Colonic mucosa (tissue), 4 donors: ENCODE results near the gene ATF7. TPM values are rescaled to one million over a fixed set of nuclear protein-coding genes. Genes with fewer than 3 reads are reported as not detected.
"Not testable (repeated sequence)": the region's sequence is repeated elsewhere in the genome, so short reads cannot be mapped to it uniquely, and the experiment has no call there.

Source experiments
- DNase-seq: peaks from one replicate; pipeline ENCODE4 v3.0.0-alpha.2; 2020
- H3K27ac ChIP-seq: fragments of 200-600 bp; one replicate; pipeline ENCODE4 v1.8.0; 2021
- H3K27me3 ChIP-seq: fragments of 200-600 bp; one replicate; pipeline ENCODE4 v1.8.0; 2021
- H3K36me3 ChIP-seq: fragments of 200-600 bp; one replicate; pipeline ENCODE4 v1.8.0; 2021
- H3K4me1 ChIP-seq: fragments of 200-600 bp; one replicate; pipeline ENCODE4 v1.8.0; 2021; ENCODE audit warnings: mild to moderate bottlenecking
- H3K4me3 ChIP-seq: fragments of 200-600 bp; one replicate; pipeline ENCODE4 v1.8.0; 2021
- H3K9ac ChIP-seq, 2 donors: one replicate each; pipeline ENCODE4 v1.7.0; 2013; ENCODE audit warnings: control low read depth in 2 of 2, low read depth in 2 of 2, low read length in 2 of 2
- H3K9me3 ChIP-seq: fragments of 200-600 bp; one replicate; pipeline ENCODE4 v1.8.0; 2021
- CTCF ChIP-seq: fragments of 200-600 bp; IDR thresholded peaks from one replicate; pipeline ENCODE4 v1.8.0; 2022; ENCODE audit warnings: antibody characterized with exemption, mild to moderate bottlenecking
- intact Hi-C: fragments of 100-400 bp; cut with DNase I; formaldehyde crosslinking; loops from one replicate; pipeline ENCODE4 v1.14.1; 2022
- total RNA-seq, 2 donors: library from RNA; stranded (reverse); fragmentation: NEBNext Ultra II Directional in 1 of 2; extraction: Animal tissue kit (Norgen Biotek cat#: 25700) in 1 of 2; gene quantifications; one replicate each; pipeline ENCODE4 v1.2.1, GENCODE V29; 2021
- donor health status: healthy.
- donor health status: DM: no; HTN: no; CAD: no.
- donor health status: DM: no; HTN: no; CAD: no.

The ATF7 gene
- total RNA-seq, 2 donors from 2014 or later = 31.1 to 38.5 TPM

DNA sequence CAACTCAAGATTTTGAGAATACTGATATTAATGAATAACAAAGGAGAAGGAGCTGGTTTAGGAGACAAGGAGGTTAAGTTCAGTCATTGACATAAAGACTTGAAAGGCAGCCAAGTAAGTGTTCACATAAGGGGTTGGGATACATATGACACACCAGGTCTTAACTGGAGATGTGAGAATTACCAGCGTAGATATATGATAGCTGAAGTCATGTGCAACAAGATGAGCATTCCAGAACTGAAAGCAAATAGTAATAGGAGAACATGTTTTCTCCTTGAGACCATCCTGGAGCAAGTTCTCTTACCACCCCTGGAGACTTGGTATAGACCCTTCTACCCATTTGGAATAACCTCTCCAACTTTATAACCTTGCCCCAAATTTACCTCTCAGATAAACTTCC, 75.6 kb downstream of the ATF7 start:
- H3K9ac ChIP-seq = no peak overlapping the region
- TF ChIP-seq CTCF = no peak
- no peak overlapping the region for H3K4me3 ChIP-seq
- no peaks in the 10 kb centered on the region for H3K27me3 ChIP-seq
- H3K36me3 ChIP-seq = peaks cover 12% of the 10 kb centered on the region
- no peak for DNase-seq
- no peaks in the 10 kb centered on the region for H3K4me1 ChIP-seq
- no peak overlapping the region for H3K27ac ChIP-seq
- intact Hi-C loops = no loop called here
- no peaks in the 10 kb centered on the region for H3K9me3 ChIP-seq

GRCh38 chr12:53550131-53550530, 76.1 kb downstream of the ATF7 start:
- H3K4me3 ChIP-seq, DNase-seq, H3K9ac ChIP-seq, H3K27ac ChIP-seq, H3K27me3 ChIP-seq, H3K4me1 ChIP-seq, H3K9me3 ChIP-seq, intact Hi-C loops: not testable (repeated sequence)
- peaks cover 12% of the 10 kb centered on the region for H3K36me3 ChIP-seq

- H3K36me3 ChIP-seq = peaks cover 12% of the 10 kb centered on the region
- H3K4me3 ChIP-seq, H3K9ac ChIP-seq: not testable (repeated sequence)
These were observed 77.8 kb downstream of the ATF7 start for GRCh38 chr12:53548354-53548753.

GRCh38 chr12:53543539-53543938, 82.6 kb downstream of the ATF7 start:
- no peak overlapping the region for H3K9ac ChIP-seq
- peak; percentile 76 for TF ChIP-seq CTCF
- H3K9me3 ChIP-seq = no peaks in the 10 kb centered on the region
- H3K4me1 ChIP-seq = no peaks in the 10 kb centered on the region
- DNase-seq = peak; percentile 54
- intact Hi-C loops = loop anchor here (2.0 kb wide), 1 partner anchor 133 kb away; the partner anchor contains the start of gene ATP5MC2
- H3K4me3 ChIP-seq = no peak overlapping the region
- no peaks in the 10 kb centered on the region for H3K27me3 ChIP-seq
- no peak overlapping the region for H3K27ac ChIP-seq
- peaks cover 9% of the 10 kb centered on the region for H3K36me3 ChIP-seq

More at GRCh38 chr12:53548354-53548753, 77.8 kb downstream of the ATF7 start:
- H3K27me3 ChIP-seq, H3K27ac ChIP-seq, H3K4me1 ChIP-seq, intact Hi-C loops, H3K9me3 ChIP-seq, DNase-seq: not testable (repeated sequence)

DNA sequence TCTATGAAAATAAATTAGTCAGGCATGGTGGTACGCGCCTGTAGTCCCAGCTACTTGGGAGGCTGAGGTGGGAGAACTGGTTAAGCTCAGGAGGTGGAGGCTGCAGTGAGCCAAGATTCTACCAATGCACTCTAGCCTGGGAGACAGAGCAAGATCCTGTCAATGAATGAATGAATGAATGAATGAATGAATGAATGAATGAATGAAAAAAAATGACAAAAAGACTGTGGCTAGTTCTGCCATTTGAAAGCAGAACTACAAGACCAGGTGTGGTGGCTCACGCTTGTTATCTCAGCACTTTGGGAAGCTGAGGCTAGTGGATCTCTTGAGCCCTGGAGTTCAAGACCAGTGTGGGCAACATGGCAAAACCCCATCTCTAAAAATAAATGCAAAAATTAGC, 86.7 kb downstream of the ATF7 start:
- no peak for TF ChIP-seq CTCF
- intact Hi-C loops = no loop called here
- H3K27ac ChIP-seq = peak overlapping the region; percentile 64
- H3K4me3 ChIP-seq = no peak overlapping the region
- no peaks in the 10 kb centered on the region for H3K27me3 ChIP-seq
- H3K4me1 ChIP-seq = no peaks in the 10 kb centered on the region
- H3K36me3 ChIP-seq = peaks cover 12% of the 10 kb centered on the region
- no peaks in the 10 kb centered on the region for H3K9me3 ChIP-seq
- H3K9ac ChIP-seq = no peak overlapping the region
- no peak for DNase-seq

- peak overlapping the region in 1 of 2 donors; percentile 1 for H3K9ac ChIP-seq
- TF ChIP-seq CTCF = no peak
- H3K4me3 ChIP-seq = no peak overlapping the region
- H3K27me3 ChIP-seq = no peaks in the 10 kb centered on the region
- no peaks in the 10 kb centered on the region for H3K4me1 ChIP-seq
- peak; percentile 70 for DNase-seq
- H3K36me3 ChIP-seq = peaks cover 16% of the 10 kb centered on the region
- peak overlapping the region; percentile 64 for H3K27ac ChIP-seq
- intact Hi-C loops = no loop called here
- no peaks in the 10 kb centered on the region for H3K9me3 ChIP-seq
These were observed 87.9 kb downstream of the ATF7 start for GRCh38 chr12:53538209-53538689.
